HepG2 (cell line): ENCODE results near the gene MSTO1. TPM values are rescaled to one million over a fixed set of nuclear protein-coding genes. Genes with fewer than 3 reads are reported as not detected.

Experiments used
- ATAC-seq: fragments of 200-7000 bp; cut with Tn5 transposase; 3 replicates; pipeline ENCODE4 v1.9.1; 2020; ENCODE audit warnings: mild to moderate bottlenecking, moderate library complexity
- BruUV-seq: library from RNA; stranded (reverse); fragments of 400-500 nt; replicated peaks from 2 replicates; lab custom pipeline; 2021; lab: Mats Ljungman, UMichigan
- CTCF ChIA-PET: fragments of 300-600 bp; formaldehyde crosslinking; extraction: SDS; loops from one replicate; lab custom pipeline; 2021; ENCODE audit warnings: low total read pairs, inconsistent platforms, low intra/inter-chr PET ratio; lab: Yijun Ruan, JAX
- POLR2A ChIA-PET: fragments of 350-600 bp; sonication (Branson Sonifier 250); formaldehyde crosslinking; loops from one replicate; lab custom pipeline; 2020; ENCODE audit warnings: antibody characterized with exemption, inconsistent platforms; lab: Yijun Ruan, JAX
- DNase-seq: peaks from one replicate; pipeline ENCODE4 v3.0.0-alpha.2; 2015; ENCODE audit warnings: low spot score
- FAIRE-seq: peaks from 3 replicates; lab custom pipeline; 2011; peaks lifted over from hg19 to GRCh38; lab: Jason Lieb, UNC
- H2AFZ ChIP-seq: one replicate; pipeline ENCODE4 v1.6.1; 2011; ENCODE audit warnings: low read length, inconsistent platforms
- H3K27ac ChIP-seq: fragments of 300-600 bp; 3 replicates; pipeline ENCODE4 v1.8.0; 2011; ENCODE audit warnings: mixed run types, mild to moderate bottlenecking, mixed read lengths, low read length, inconsistent platforms; ENCODE audit not compliant: insufficient read depth; ENCODE audit errors: extremely low read length
- H3K27me3 ChIP-seq, 2 experiments: fragments of 200-600 bp in 1 of 2; 2 replicates in 1 of 2; 3 replicates in 1 of 2; pipeline versions ENCODE4 v1.6.0 to v1.8.0; 2011; ENCODE audit warnings: low read length in 2 of 2, mild to moderate bottlenecking in 2 of 2, moderate library complexity in 2 of 2, inconsistent platforms in 1 of 2; ENCODE audit not compliant: insufficient read depth in 2 of 2, control insufficient read depth in 1 of 2
- H3K36me3 ChIP-seq, 2 experiments: fragments of 200-600 bp in 1 of 2; replicated peaks in 1 of 2; 2 replicates in 1 of 2; 3 replicates in 1 of 2; pipeline versions ENCODE4 v1.5.1 to v1.8.0; 2011; ENCODE audit warnings: low read length in 2 of 2, inconsistent platforms in 1 of 2; ENCODE audit not compliant: insufficient read depth in 2 of 2, control insufficient read depth in 1 of 2
- H3K4me1 ChIP-seq: 2 replicates; pipeline ENCODE4 v1.5.1; 2012; ENCODE audit warnings: low read length, inconsistent platforms; ENCODE audit not compliant: insufficient read depth
- H3K4me2 ChIP-seq: 2 replicates; pipeline ENCODE4 v1.6.0; 2011; ENCODE audit warnings: low read depth, low read length, inconsistent platforms
- H3K4me3 ChIP-seq, 3 experiments: fragments of 200-600 bp in 1 of 3; sonication (generic), shearing (Covaris generic) in 1 of 3; replicated peaks in 1 of 3; 2 replicates each; pipeline ENCODE4 v1.5.1; 2011 to 2016; ENCODE audit warnings: low read length in 3 of 3, inconsistent platforms in 2 of 3, low read depth in 2 of 3, mild to moderate bottlenecking in 2 of 3, control low read depth in 1 of 3, mixed read lengths in 1 of 3; ENCODE audit not compliant: insufficient read depth in 1 of 3
- H3K79me2 ChIP-seq: one replicate; pipeline ENCODE4 v1.6.1; 2011; ENCODE audit warnings: low read length, inconsistent platforms; ENCODE audit not compliant: insufficient read depth
- H3K9ac ChIP-seq: 2 replicates; pipeline ENCODE4 v1.6.0; 2011; ENCODE audit warnings: mild to moderate bottlenecking, low read depth, low read length, inconsistent platforms; ENCODE audit not compliant: insufficient read depth
- H3K9me3 ChIP-seq: 2 replicates; pipeline ENCODE4 v1.5.1; 2012; ENCODE audit warnings: mild to moderate bottlenecking, low read length
- H4K20me1 ChIP-seq: 2 replicates; pipeline ENCODE4 v1.6.0; 2011; ENCODE audit warnings: inconsistent platforms, mild to moderate bottlenecking, low read length, moderate library complexity; ENCODE audit not compliant: insufficient read depth
- ARID4A ChIP-seq: sonication (generic); formaldehyde crosslinking; IDR thresholded peaks from 2 replicates; pipeline ENCODE4 v1.5.0; 2020; ENCODE audit warnings: mild to moderate bottlenecking, missing genetic modification reagents, borderline replicate concordance
- FOSL2 ChIP-seq: sonication (generic); formaldehyde crosslinking; IDR thresholded peaks from 2 replicates; pipeline ENCODE4 v1.4.0; 2020; ENCODE audit warnings: missing genetic modification reagents
- GATA4 ChIP-seq: sonication (generic); IDR thresholded peaks from 2 replicates; pipeline ENCODE4 v1.6.1; 2016; ENCODE audit warnings: antibody characterized with exemption, low read depth, borderline replicate concordance
- HDAC1 ChIP-seq: sonication (generic); formaldehyde crosslinking; IDR thresholded peaks from 2 replicates; pipeline ENCODE4 v1.5.1; 2020; ENCODE audit warnings: mild to moderate bottlenecking, missing genetic modification reagents
- HDAC2 ChIP-seq: sonication (generic); formaldehyde crosslinking; IDR thresholded peaks from 2 replicates; pipeline ENCODE4 v1.4.0; 2020; ENCODE audit warnings: missing genetic modification reagents
- HNF4A ChIP-seq: sonication (generic); formaldehyde crosslinking; IDR thresholded peaks from 2 replicates; pipeline ENCODE4 v1.4.0; 2020; ENCODE audit warnings: missing genetic modification reagents
- IRF2 ChIP-seq: IDR thresholded peaks from 2 replicates; pipeline ENCODE4 v1.6.1; 2018; ENCODE audit warnings: missing genetic modification reagents, missing compliant biosample characterization
- MIXL1 ChIP-seq: IDR thresholded peaks from 2 replicates; pipeline ENCODE4 v1.6.1; 2016
- RARA ChIP-seq: IDR thresholded peaks from 2 replicates; pipeline ENCODE4 v1.6.1; 2016; ENCODE audit warnings: missing genetic modification reagents, missing compliant biosample characterization
- RNF2 ChIP-seq: fragments of 450-650 bp; conservative IDR thresholded peaks from 2 replicates; pipeline ENCODE4 v1.6.1; 2016; ENCODE audit warnings: low read depth
- RXRB ChIP-seq: IDR thresholded peaks from 2 replicates; pipeline ENCODE4 v1.6.1; 2016; ENCODE audit warnings: borderline replicate concordance, missing genetic modification reagents, missing compliant biosample characterization
- SMC3 ChIP-seq: IDR thresholded peaks from 2 replicates; pipeline ENCODE4 v1.6.1; 2011; ENCODE audit warnings: low read length, improper control_type of control experiment
- SOX5 ChIP-seq: IDR thresholded peaks from 2 replicates; pipeline ENCODE4 v1.6.1; 2016; ENCODE audit warnings: borderline replicate concordance
- SOX6 ChIP-seq, 2 experiments: fragments of 450-650 bp in 1 of 2; sonication (generic) in 1 of 2; formaldehyde crosslinking in 1 of 2; IDR thresholded peaks; 2 replicates each; pipeline versions ENCODE4 v1.4.0 to v1.6.1; 2017 to 2020; ENCODE audit warnings: antibody characterized with exemption in 1 of 2, mild to moderate bottlenecking in 1 of 2, missing genetic modification reagents in 1 of 2
- TARDBP ChIP-seq: sonication (generic); formaldehyde crosslinking; IDR thresholded peaks from 2 replicates; pipeline ENCODE4 v1.8.0; 2022; ENCODE audit warnings: mild to moderate bottlenecking, missing genetic modification reagents
- TEAD3 ChIP-seq: optimal IDR thresholded peaks from 2 replicates; pipeline ENCODE3; 2016; ENCODE audit warnings: borderline replicate concordance
- TFAP4 ChIP-seq: sonication (generic); IDR thresholded peaks from 2 replicates; pipeline ENCODE4 v1.6.1; 2016; ENCODE audit warnings: low read depth, borderline replicate concordance
- ZNF260 ChIP-seq: sonication (generic); formaldehyde crosslinking; IDR thresholded peaks from 2 replicates; pipeline ENCODE4 v1.4.0; 2020; ENCODE audit warnings: missing genetic modification reagents, low read depth, mild to moderate bottlenecking, borderline replicate concordance
- ZNF615 ChIP-seq: sonication (generic); formaldehyde crosslinking; IDR thresholded peaks from 2 replicates; pipeline ENCODE4 v1.5.0; 2020; ENCODE audit warnings: mild to moderate bottlenecking, missing genetic modification reagents, borderline replicate concordance
- WGBS: methylation state at CpG from one replicate; pipeline ENCODE4 v1.1.6; 2017; ENCODE audit warnings: low lambda C conversion rate; 5-methylcytosine and 5-hydroxymethylcytosine counted together
- in situ Hi-C: cut with HindIII; loops from 2 replicates; pipeline ENCODE4 v1.10.0; 2017; ENCODE audit warnings: low pct_unique_long_range_greater_than_20kb; ENCODE audit not compliant: extremely low pct_ligation_motif_present
- intact Hi-C: fragments of 100-400 bp; cut with micrococcal nuclease; formaldehyde crosslinking; loops from one replicate; pipeline ENCODE4 v1.10.0; 2022; ENCODE audit not compliant: unreplicated experiment
- polyA plus RNA-seq, 8 experiments: library from polyadenylated mRNA; depleted of rRNA in 3 of 8; stranded (reverse) in 7 of 8; unstranded in 1 of 8; fragments of >200 nt; fragmentation: Illumina TruSeq in 4 of 8; extraction: Trizol in 4 of 8; gene quantifications; 2 replicates each; pipeline versions ENCODE4 v1.2.1 to v1.2.3, GENCODE V29; 2011 to 2016; ENCODE audit warnings: low read depth in 4 of 8, missing spikeins in 1 of 8, mixed read lengths in 1 of 8; ENCODE audit not compliant: insufficient read depth in 1 of 8
- total RNA-seq, 5 experiments: library from RNA; depleted of rRNA; stranded (reverse); fragments of >200 nt; fragmentation: Illumina TruSeq; extraction: Trizol; gene quantifications; 2 replicates each; pipeline ENCODE4 v1.2.3, GENCODE V29; 2016; ENCODE audit warnings: low read depth in 1 of 5

Gene MSTO1
- total and polyA plus RNA-seq, 2 of the 13 experiments (the other 11 are each of a cell fraction or from before 2014, with no cell fraction given) = 19.1 to 25.3 TPM

- H3K9ac ChIP-seq = no peak overlapping the region
- POLR2A ChIA-PET = interaction anchor here (0.7 kb wide), 1 partner anchor 32 kb away, joined by 5 read pairs; no protein-coding TSS in a partner anchor
- peak; percentile 83 for DNase-seq
- H3K27me3 ChIP-seq = no peaks in the 10 kb centered on the region; a peak in 1 of 5 replicates
- H3K4me2 ChIP-seq = peak overlapping the region; percentile 43
- no peak overlapping the region for H3K27ac ChIP-seq
- WGBS = 35% methylated on average over 11 of the region's 11 CpGs
- FAIRE-seq = peak; percentile 74
- H4K20me1 ChIP-seq = no peaks in the 10 kb centered on the region
- ATAC-seq = peak; percentile 95
- peaks cover 46% of the 10 kb centered on the region for H3K4me1 ChIP-seq
- H2AFZ ChIP-seq = no peak overlapping the region
- no TSS peak for BruUV-seq
- no peaks in the 10 kb centered on the region for H3K36me3 ChIP-seq
- CTCF ChIA-PET = no interaction called here
- intact Hi-C loops (no loop called here), in situ Hi-C loops (no loop called here)
- no peaks in the 10 kb centered on the region for H3K79me2 ChIP-seq
- peaks cover 11% of the 10 kb centered on the region for H3K9me3 ChIP-seq
- H3K4me3 ChIP-seq = no peak overlapping the region
- TF ChIP-seq HDAC1 (CRISPR knock-in tag) = peak; percentile 31; the same call in 1 of the 2 replicates
- TF ChIP-seq RXRB (CRISPR knock-in tag) = 0 out of 2 replicates have a peak, but pooled peaks have one; percentile 25
- TF ChIP-seq MIXL1 (CRISPR knock-in tag) = 0 out of 2 replicates have a peak, but pooled peaks have one; percentile 36
- no peak for TF ChIP-seq SOX6 (IDR thresholded peaks at IDR 0.05)
- peak; percentile 67; the same call in 1 of the 2 replicates for TF ChIP-seq SOX6 (CRISPR knock-in tag; IDR thresholded peaks at IDR 0.05)
- TF ChIP-seq FOSL2 = peak; percentile 31; the same call in 1 of the 2 replicates
- TF ChIP-seq GATA4 = peak; percentile 25; the same call in 1 of the 2 replicates
- TF ChIP-seq ZNF260 (CRISPR knock-in tag) = no peak
- TF ChIP-seq SOX5 = peak; percentile 70; the same call in 1 of the 2 replicates
- TF ChIP-seq SMC3 = peak; percentile 65
- TF ChIP-seq HDAC2 = 0 out of 2 replicates have a peak, but pooled peaks have one; percentile 21
- no peak for TF ChIP-seq ZNF615 (CRISPR knock-in tag)
- 0 out of 2 replicates have a peak, but pooled peaks have one; percentile 23 for TF ChIP-seq TARDBP (CRISPR knock-in tag)
- no peak for TF ChIP-seq RNF2
- 0 out of 2 replicates have a peak, but pooled peaks have one; percentile 16 for TF ChIP-seq RARA
- TF ChIP-seq TFAP4 = peak; percentile 96
- TF ChIP-seq IRF2 (CRISPR knock-in tag) = 0 out of 2 replicates have a peak, but pooled peaks have one; percentile 22
- peak; percentile 62 for TF ChIP-seq TEAD3 (CRISPR knock-in tag)
- TF ChIP-seq ARID4A (CRISPR knock-in tag) = peak; percentile 34; the same call in 1 of the 2 replicates
- 0 out of 2 replicates have a peak, but pooled peaks have one; percentile 15 for TF ChIP-seq HNF4A
Observed at GRCh38 chr1:155648207-155649147, 38.5 kb downstream of the MSTO1 start.
